Measurements from ENCODE around the gene FHIT.

The FHIT gene

GRCh38 chr3:59865351-59865750 lies 1385.9 kb downstream of the FHIT start:
- H3K79me2 ChIP-seq (ENCODE audit: control insufficient read depth, insufficient read depth, low read length): no peaks in the 10 kb centered on the region
- no peak overlapping the region for H2AK5ac ChIP-seq (ENCODE audit: low read length)
- no peak overlapping the region for H3K27ac ChIP-seq (ENCODE audit: low read depth, low read length)
- H3K56ac ChIP-seq (ENCODE audit: low read length): no peak overlapping the region
- H2BK120ac ChIP-seq (ENCODE audit: low read depth, low read length): no peak overlapping the region
- H3K27me3 ChIP-seq (ENCODE audit: insufficient read depth, low read length, poor library complexity): no peaks in the 10 kb centered on the region
- H3K4me3 ChIP-seq (ENCODE audit: low read length): no peak overlapping the region
- no peak overlapping the region for H3K18ac ChIP-seq (ENCODE audit: low read length)
- no peaks in the 10 kb centered on the region for H3K4me1 ChIP-seq (ENCODE audit: control insufficient read depth, low read depth, low read length)
- no peak overlapping the region for H3K4ac ChIP-seq (ENCODE audit: low read depth, low read length)
- no peaks in the 10 kb centered on the region for H3K36me3 ChIP-seq (ENCODE audit: control insufficient read depth, insufficient read depth, low read length)
- no peak overlapping the region for H4K5ac ChIP-seq (ENCODE audit: low read length)
- H3K79me1 ChIP-seq (ENCODE audit: low read length): no peaks in the 10 kb centered on the region
- no peak overlapping the region for H4K8ac ChIP-seq (ENCODE audit: low read depth, low read length)
- H3K23ac ChIP-seq (ENCODE audit: low read length): no peak overlapping the region
- WGBS (ENCODE audit: extremely low coverage, insufficient coverage, low lambda C conversion rate): no CpG with 5 or more reads among the region's 4 CpGs
- no peak overlapping the region for H3K4me2 ChIP-seq (ENCODE audit: low read length)
- DNase-seq: peak; percentile 65
- no peak overlapping the region for H2BK15ac ChIP-seq (replicated peaks; ENCODE audit: low read depth)
- no peak overlapping the region for H3K9ac ChIP-seq (ENCODE audit: low read length)
- no peak overlapping the region for H2BK5ac ChIP-seq (ENCODE audit: low read length)

- Histone ChIP-seq H3K23ac (ENCODE audit: low read length) (no peak overlapping the region), H3K4me1 (ENCODE audit: control insufficient read depth, low read depth, low read length) (no peaks in the 10 kb centered on the region), H3K56ac (ENCODE audit: low read length) (no peak overlapping the region), H2BK15ac (replicated peaks; ENCODE audit: low read depth) (no peak overlapping the region), H4K5ac (ENCODE audit: low read length) (no peak overlapping the region), H3K79me1 (ENCODE audit: low read length) (no peaks in the 10 kb centered on the region), H2BK5ac (ENCODE audit: low read length) (no peak overlapping the region), H4K8ac (ENCODE audit: low read depth, low read length) (no peak overlapping the region), H2AK5ac (ENCODE audit: low read length) (no peak overlapping the region), H3K27me3 (ENCODE audit: insufficient read depth, low read length, poor library complexity) (no peaks in the 10 kb centered on the region), H3K27ac (ENCODE audit: low read depth, low read length) (no peak overlapping the region), H3K79me2 (ENCODE audit: control insufficient read depth, insufficient read depth, low read length) (no peaks in the 10 kb centered on the region), H3K4ac (ENCODE audit: low read depth, low read length) (no peak overlapping the region), H3K18ac (ENCODE audit: low read length) (no peak overlapping the region), H3K4me2 (ENCODE audit: low read length) (no peak overlapping the region), H3K36me3 (ENCODE audit: control insufficient read depth, insufficient read depth, low read length) (no peaks in the 10 kb centered on the region), H3K4me3 (ENCODE audit: low read length) (no peak overlapping the region), H3K9ac (ENCODE audit: low read length) (no peak overlapping the region), H2BK120ac (ENCODE audit: low read depth, low read length) (no peak overlapping the region)
- WGBS (ENCODE audit: extremely low coverage, insufficient coverage, low lambda C conversion rate): no CpG with 5 or more reads among the region's 6 CpGs
- DNase-seq: no peak
Measured at GRCh38 chr3:59862686-59863085, 1388.6 kb downstream of the FHIT start.

DNA sequence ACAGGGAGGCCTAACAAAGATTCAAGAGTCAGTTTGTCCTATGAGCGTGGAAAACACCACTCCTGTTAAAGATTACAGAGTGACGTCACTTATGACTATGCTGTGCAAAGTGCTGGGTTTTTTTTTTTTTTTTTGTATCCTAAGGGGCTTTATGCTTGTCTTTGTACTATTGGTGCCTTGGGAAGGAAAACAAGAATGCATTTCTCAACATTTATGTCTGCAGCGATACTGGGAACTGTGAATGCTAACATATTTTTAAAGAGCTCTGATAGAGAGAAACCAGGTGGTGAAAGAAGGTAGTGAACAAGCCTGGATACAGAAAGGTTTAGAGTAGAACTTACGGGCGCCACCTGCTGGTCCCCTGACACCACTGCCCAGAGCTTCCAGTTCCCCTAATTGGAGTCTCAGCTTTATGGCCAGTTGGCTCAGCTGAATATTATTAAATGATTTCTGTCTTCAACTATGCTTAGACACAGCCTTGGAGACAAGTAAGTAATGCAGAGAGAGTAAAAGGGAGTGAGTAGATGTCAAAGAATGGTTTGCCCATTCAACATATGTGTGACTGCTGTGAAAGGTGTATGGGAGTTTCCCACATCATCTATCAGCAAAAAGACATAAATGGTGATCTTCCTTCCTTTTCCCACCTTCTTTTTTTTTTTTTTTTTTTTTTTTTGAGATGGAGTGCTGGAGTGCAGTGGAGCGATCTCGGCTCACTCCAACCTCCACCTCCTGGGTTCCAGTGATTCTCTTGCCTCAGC lies 1393.5 kb downstream of the FHIT start:
- Histone ChIP-seq H3K23ac (ENCODE audit: low read length) (no peak overlapping the region), H2BK120ac (ENCODE audit: low read depth, low read length) (no peak overlapping the region), H3K4me2 (ENCODE audit: low read length) (no peak overlapping the region), H2BK15ac (replicated peaks; ENCODE audit: low read depth) (no peak overlapping the region), H3K4ac (ENCODE audit: low read depth, low read length) (no peak overlapping the region), H3K4me1 (ENCODE audit: control insufficient read depth, low read depth, low read length) (peaks cover 2% of the 10 kb centered on the region), H3K18ac (ENCODE audit: low read length) (no peak overlapping the region), H3K79me1 (ENCODE audit: low read length) (no peaks in the 10 kb centered on the region), H3K27me3 (ENCODE audit: insufficient read depth, low read length, poor library complexity) (no peaks in the 10 kb centered on the region), H3K9ac (ENCODE audit: low read length) (no peak overlapping the region), H3K36me3 (ENCODE audit: control insufficient read depth, insufficient read depth, low read length) (no peaks in the 10 kb centered on the region), H3K56ac (ENCODE audit: low read length) (no peak overlapping the region), H2AK5ac (ENCODE audit: low read length) (no peak overlapping the region), H3K27ac (ENCODE audit: low read depth, low read length) (no peak overlapping the region), H4K5ac (ENCODE audit: low read length) (no peak overlapping the region), H4K8ac (ENCODE audit: low read depth, low read length) (no peak overlapping the region), H3K4me3 (ENCODE audit: low read length) (no peak overlapping the region), H3K79me2 (ENCODE audit: control insufficient read depth, insufficient read depth, low read length) (no peaks in the 10 kb centered on the region), H2BK5ac (ENCODE audit: low read length) (no peak overlapping the region)
- no CpG with 5 or more reads among the region's 7 CpGs for WGBS (ENCODE audit: extremely low coverage, insufficient coverage, low lambda C conversion rate)
- DNase-seq: peak; percentile 83

DNA sequence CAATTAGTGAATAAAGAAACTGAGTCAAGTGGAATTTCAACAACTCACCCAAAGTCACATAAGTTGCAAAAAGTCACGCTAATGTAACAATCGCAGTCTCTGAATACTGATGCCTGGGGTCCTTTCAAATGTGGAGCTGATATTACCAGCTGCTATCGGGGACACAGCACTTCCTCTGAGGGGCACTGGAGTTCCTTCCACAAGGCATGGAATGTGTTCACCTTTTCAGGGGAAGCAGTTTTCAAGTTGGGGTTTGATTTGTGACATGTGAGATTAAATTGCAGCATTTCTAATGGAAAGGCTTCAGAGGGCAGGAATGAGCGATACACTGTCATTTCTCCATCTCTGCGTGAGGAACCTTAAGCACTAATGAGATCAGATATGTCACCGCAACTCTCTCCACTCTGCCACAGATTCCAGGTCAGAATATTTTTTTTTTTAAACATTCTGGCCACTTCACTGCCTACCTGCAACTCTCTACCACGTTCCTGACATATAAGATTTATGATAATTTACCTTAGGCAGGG lies 1394.3 kb downstream of the FHIT start:
- Histone ChIP-seq H3K27ac (ENCODE audit: low read depth, low read length) (no peak overlapping the region), H3K79me2 (ENCODE audit: control insufficient read depth, insufficient read depth, low read length) (no peaks in the 10 kb centered on the region), H3K36me3 (ENCODE audit: control insufficient read depth, insufficient read depth, low read length) (no peaks in the 10 kb centered on the region), H3K9ac (ENCODE audit: low read length) (no peak overlapping the region), H3K18ac (ENCODE audit: low read length) (peak overlapping the region; percentile 39), H2BK15ac (replicated peaks; ENCODE audit: low read depth) (no peak overlapping the region), H2BK120ac (ENCODE audit: low read depth, low read length) (peak overlapping the region; percentile 8), H4K5ac (ENCODE audit: low read length) (no peak overlapping the region), H3K23ac (ENCODE audit: low read length) (no peak overlapping the region), H4K8ac (ENCODE audit: low read depth, low read length) (no peak overlapping the region), H3K79me1 (ENCODE audit: low read length) (no peaks in the 10 kb centered on the region), H3K4me3 (ENCODE audit: low read length) (no peak overlapping the region), H2BK5ac (ENCODE audit: low read length) (no peak overlapping the region), H3K27me3 (ENCODE audit: insufficient read depth, low read length, poor library complexity) (no peaks in the 10 kb centered on the region), H3K56ac (ENCODE audit: low read length) (no peak overlapping the region), H3K4ac (ENCODE audit: low read depth, low read length) (peak overlapping the region; percentile 31), H3K4me2 (ENCODE audit: low read length) (no peak overlapping the region), H2AK5ac (ENCODE audit: low read length) (no peak overlapping the region), H3K4me1 (ENCODE audit: control insufficient read depth, low read depth, low read length) (peaks cover 2% of the 10 kb centered on the region)
- WGBS (ENCODE audit: extremely low coverage, insufficient coverage, low lambda C conversion rate): no CpG with 5 or more reads among the region's 7 CpGs
- no peak for DNase-seq

DNA sequence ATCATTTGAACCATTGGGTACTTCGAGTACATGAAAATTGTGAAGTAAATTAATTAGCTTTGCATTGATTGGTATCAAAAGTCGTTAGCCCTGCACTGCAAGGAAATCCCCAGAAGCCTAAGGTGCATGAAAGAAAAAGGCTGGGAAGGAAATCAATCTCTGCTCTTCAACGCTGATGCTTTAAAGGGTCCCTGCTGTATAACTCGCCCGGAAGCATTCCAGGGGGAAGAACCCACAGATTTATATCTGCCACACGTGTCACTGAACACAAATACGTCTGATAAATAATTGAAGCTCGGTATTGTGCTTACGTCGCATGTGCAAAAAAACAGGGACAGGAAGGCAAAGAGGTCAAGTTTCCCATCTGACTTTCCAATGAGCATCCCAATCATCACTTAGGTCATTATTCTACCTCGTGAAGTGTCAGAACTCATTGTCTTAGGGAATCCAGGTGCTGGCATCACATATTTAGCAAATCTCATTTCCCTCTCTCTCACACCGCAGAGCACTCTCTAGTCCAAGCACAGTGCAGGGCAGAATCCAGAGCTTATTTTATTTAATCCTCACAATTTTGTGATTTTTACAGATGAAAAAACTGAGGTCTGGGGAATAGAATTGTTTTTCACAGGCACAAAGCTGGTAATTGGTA lies 1397.1 kb downstream of the FHIT start:
- H3K36me3 ChIP-seq (ENCODE audit: control insufficient read depth, insufficient read depth, low read length): no peaks in the 10 kb centered on the region
- WGBS (ENCODE audit: extremely low coverage, insufficient coverage, low lambda C conversion rate): no CpG with 5 or more reads among the region's 12 CpGs
- no peaks in the 10 kb centered on the region for H3K79me2 ChIP-seq (ENCODE audit: control insufficient read depth, insufficient read depth, low read length)
- peak overlapping the region; percentile 36 for H3K4ac ChIP-seq (ENCODE audit: low read depth, low read length)
- no peak overlapping the region for H4K5ac ChIP-seq (ENCODE audit: low read length)
- no peak overlapping the region for H2AK5ac ChIP-seq (ENCODE audit: low read length)
- H2BK120ac ChIP-seq (ENCODE audit: low read depth, low read length): no peak overlapping the region
- no peak overlapping the region for H3K4me3 ChIP-seq (ENCODE audit: low read length)
- H2BK15ac ChIP-seq (replicated peaks; ENCODE audit: low read depth): no peak overlapping the region
- H3K4me1 ChIP-seq (ENCODE audit: control insufficient read depth, low read depth, low read length): peaks cover 2% of the 10 kb centered on the region
- H4K8ac ChIP-seq (ENCODE audit: low read depth, low read length): no peak overlapping the region
- no peak overlapping the region for H3K56ac ChIP-seq (ENCODE audit: low read length)
- no peaks in the 10 kb centered on the region for H3K27me3 ChIP-seq (ENCODE audit: insufficient read depth, low read length, poor library complexity)
- no peak overlapping the region for H3K23ac ChIP-seq (ENCODE audit: low read length)
- no peaks in the 10 kb centered on the region for H3K79me1 ChIP-seq (ENCODE audit: low read length)
- peak overlapping the region; percentile 47 for H3K18ac ChIP-seq (ENCODE audit: low read length)
- no peak for DNase-seq
- H3K27ac ChIP-seq (ENCODE audit: low read depth, low read length): no peak overlapping the region
- H2BK5ac ChIP-seq (ENCODE audit: low read length): no peak overlapping the region
- no peak overlapping the region for H3K9ac ChIP-seq (ENCODE audit: low read length)
- no peak overlapping the region for H3K4me2 ChIP-seq (ENCODE audit: low read length)
